Mammary epithelial cell (primary cell): ENCODE data around the gene STAC.

Source experiments
- EZH2 ChIP-seq: IDR thresholded peaks from 2 replicates; pipeline ENCODE4 v1.6.1; 2012; ENCODE audit warnings: low read length, inconsistent platforms, borderline replicate concordance
- TF ChIP-seq, protein P1 (sequence below), 2 donors: IDR thresholded peaks in 1 of 2; conservative IDR thresholded peaks in 1 of 2; 2 replicates each; pipeline ENCODE4 v1.5.1; 2011 to 2012; ENCODE audit warnings: inconsistent platforms in 2 of 2, low read length in 2 of 2, mild to moderate bottlenecking in 2 of 2, control low read depth in 1 of 2, low read depth in 1 of 2; ENCODE audit not compliant: insufficient read depth in 1 of 2; ENCODE audit errors: extremely low read depth in 1 of 2

DNA sequence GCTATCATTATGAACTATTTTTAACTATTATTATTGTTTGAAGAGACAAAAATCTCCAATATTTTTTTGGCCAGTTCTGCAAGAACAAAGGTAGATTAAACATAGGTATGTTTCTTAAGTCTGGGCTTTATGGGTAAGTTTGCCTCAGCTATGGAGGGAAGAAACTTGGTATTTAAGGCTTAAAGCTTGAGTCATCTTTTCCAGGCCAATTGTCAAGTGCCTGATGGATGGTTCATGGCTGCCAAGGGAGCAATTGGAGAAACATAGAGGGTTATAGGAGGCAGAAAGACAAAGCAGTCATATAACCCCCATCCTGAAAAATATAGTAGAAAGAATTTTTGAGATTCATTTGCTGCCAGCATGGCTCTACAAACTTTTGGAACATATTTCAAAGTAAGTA lies 7.2 kb upstream of the STAC start:
- TF ChIP-seq, protein P1, sequence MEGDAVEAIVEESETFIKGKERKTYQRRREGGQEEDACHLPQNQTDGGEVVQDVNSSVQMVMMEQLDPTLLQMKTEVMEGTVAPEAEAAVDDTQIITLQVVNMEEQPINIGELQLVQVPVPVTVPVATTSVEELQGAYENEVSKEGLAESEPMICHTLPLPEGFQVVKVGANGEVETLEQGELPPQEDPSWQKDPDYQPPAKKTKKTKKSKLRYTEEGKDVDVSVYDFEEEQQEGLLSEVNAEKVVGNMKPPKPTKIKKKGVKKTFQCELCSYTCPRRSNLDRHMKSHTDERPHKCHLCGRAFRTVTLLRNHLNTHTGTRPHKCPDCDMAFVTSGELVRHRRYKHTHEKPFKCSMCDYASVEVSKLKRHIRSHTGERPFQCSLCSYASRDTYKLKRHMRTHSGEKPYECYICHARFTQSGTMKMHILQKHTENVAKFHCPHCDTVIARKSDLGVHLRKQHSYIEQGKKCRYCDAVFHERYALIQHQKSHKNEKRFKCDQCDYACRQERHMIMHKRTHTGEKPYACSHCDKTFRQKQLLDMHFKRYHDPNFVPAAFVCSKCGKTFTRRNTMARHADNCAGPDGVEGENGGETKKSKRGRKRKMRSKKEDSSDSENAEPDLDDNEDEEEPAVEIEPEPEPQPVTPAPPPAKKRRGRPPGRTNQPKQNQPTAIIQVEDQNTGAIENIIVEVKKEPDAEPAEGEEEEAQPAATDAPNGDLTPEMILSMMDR (conservative IDR thresholded peaks at IDR 0.05 in 1 of 2, IDR thresholded peaks at IDR 0.05 in 1 of 2; ENCODE audit: extremely low read depth in 1 of 2, insufficient read depth in 1 of 2, low read depth in 1 of 2, low read length in 2 of 2): no peak
- TF ChIP-seq EZH2: no peak
